Coronary artery (tissue), 2 donors: Measurements from ENCODE around the gene PIN1.

ENCODE experiments used
- DNase-seq: peaks from one replicate; pipeline ENCODE4 v3.0.0-alpha.2; 2017; ENCODE audit warnings: low spot score
- H3K27ac ChIP-seq, 2 donors: fragments of 200-600 bp; sonication (generic); one replicate each; pipeline ENCODE4 v1.5.1; 2016 to 2019
- H3K4me3 ChIP-seq: fragments of 200-600 bp; sonication (generic); 2 replicates; pipeline ENCODE4 v1.5.1; 2016; ENCODE audit warnings: mild to moderate bottlenecking, moderate library complexity
- CTCF ChIP-seq: fragments of 200-600 bp; sonication (generic); IDR thresholded peaks from one replicate; pipeline ENCODE4 v1.5.1; 2019; ENCODE audit warnings: antibody characterized with exemption

Gene PIN1

DNA sequence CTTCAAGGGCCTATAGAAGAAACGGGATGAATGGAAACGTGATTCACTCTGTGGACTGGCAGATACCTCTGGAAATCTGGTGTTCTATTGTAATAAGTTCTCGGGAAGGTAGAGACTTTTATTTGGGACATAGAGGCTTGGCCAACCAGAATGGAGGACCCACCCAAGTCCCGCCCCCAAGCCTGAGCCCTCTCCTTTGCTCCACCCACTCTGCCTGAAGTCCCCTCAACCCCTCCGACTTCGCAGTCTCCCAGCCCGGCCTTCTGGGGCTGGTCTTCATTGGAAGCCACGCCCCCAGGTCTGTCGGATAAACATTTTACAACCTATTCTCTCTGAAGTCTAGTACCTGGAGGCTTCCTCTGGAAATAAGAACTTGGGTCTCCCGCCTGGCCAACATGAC is 33.1 kb upstream of the PIN1 start:
- TF ChIP-seq CTCF: no peak
- Histone ChIP-seq H3K27ac (no peak overlapping the region), H3K4me3 (no peak overlapping the region)
- DNase-seq: no peak

GRCh38 chr19:9806803-9807202 is 28.3 kb upstream of the PIN1 start:
- Histone ChIP-seq H3K27ac (no peak overlapping the region), H3K4me3 (no peak overlapping the region)
- no peak for TF ChIP-seq CTCF
- no peak for DNase-seq

DNA sequence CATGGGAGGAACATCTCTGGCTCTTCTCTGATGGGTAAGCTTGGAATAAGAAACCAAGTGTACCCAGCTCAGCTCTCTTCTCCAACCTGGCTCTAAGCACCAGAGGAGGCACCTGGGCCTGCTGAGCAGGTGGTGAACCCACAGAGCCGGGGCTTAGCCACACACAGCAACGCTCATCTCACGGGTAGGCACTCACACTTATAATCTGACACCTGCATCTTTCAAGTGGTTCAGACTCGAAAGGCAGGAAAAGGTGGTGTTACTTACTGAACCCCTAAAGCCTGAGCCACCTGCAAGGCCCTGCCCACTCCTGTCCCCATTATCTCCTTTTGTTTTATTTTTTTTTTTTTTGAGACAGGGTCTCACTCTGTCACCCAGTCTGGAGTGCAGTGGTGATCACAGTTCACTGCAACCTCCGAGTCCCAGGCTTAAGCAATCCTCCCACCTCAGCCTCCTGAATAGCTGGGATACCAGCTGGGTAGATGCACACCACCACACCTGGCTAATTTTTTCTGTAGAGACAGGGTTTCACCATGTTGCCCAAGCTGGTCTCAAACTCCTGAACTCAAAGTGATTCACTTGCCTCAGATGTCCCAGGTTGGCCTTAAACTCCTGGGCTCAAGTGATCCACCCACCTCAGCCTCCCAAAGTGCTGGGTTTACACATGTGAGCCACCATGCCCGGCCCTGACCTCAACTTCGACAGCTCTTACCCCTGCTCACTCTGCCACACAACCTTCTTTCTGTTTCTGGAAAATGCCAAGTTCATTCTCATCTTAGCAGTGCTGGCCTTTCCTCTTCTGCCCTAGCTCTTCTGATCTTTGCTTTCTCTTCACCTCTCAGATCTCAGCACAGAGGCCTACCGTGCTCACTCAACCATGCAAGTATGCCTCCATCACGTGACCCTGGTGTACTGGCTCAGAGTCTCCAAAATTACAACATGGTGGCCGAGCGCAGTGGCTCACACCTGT is 26.0 kb upstream of the PIN1 start:
- Histone ChIP-seq H3K4me3 (no peak overlapping the region), H3K27ac (no peak overlapping the region)
- TF ChIP-seq CTCF: no peak
- no peak for DNase-seq

DNA sequence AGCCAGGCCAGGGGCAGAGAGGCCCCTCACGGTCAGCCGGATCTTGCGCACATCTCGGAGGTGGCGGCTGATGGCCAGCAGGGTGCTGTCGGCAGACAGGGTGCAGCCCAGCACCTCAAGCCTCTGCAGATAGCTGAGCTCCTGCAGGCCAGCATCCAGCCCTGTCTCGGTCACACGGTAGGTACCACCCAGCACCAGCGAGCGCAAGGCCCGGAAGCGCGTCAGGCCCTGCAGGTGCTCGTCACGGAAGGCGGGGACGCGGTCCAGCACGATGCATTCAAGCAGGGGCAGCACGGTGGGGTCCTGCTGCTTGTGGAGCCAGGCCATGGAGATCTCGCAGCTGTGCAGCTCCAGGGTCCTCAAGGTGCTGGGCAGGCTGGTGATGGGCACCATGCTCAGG is 24.0 kb upstream of the PIN1 start:
- Histone ChIP-seq H3K27ac (no peak overlapping the region), H3K4me3 (no peak overlapping the region)
- no peak for DNase-seq
- no peak for TF ChIP-seq CTCF

DNA sequence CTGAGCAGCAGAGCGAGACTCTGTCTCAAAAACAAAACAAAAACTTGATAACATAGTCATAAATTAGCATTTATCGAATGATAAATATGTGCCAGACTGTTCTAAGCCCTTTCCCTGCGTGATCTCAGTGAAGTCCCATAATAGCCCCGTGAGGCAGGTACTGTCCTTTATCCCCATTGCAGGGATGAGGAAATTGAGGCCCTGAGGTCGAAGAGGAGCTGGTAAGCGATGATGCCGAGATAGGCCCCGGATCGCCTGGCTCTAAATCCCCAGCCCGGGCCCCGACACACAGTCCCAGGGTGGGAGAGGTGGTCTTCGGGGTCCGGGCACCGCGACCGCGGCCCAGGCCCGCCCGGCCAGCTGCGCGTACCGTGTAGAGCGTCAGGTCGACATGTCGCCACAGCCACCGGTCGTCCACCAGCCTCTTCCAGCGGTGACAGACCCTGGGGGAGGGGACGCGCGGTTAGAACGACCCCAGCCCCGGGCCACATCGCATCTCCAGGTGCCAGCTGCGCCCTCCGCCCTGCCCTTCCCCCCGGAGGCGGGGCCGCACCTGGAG is 16.9 kb upstream of the PIN1 start:
- no peak for DNase-seq
- H3K27ac ChIP-seq: peak overlapping the region; percentile 88 to 99
- no peak for TF ChIP-seq CTCF
- peak overlapping the region; percentile 100 for H3K4me3 ChIP-seq

- peak within 1 kb of the TSS; percentile 88 to 99 for H3K27ac ChIP-seq
- peak; percentile 100 for DNase-seq
- TF ChIP-seq CTCF: no peak
- H3K4me3 ChIP-seq: peak within 1 kb of the TSS; percentile 100
Measured at GRCh38 chr19:9818734-9819595, 16.2 kb upstream of the PIN1 start, which contains the start of gene FBXL12. Gene FBXL12, minus strand, starts transcription at chr19:9819079. Its CDS starts 266 bp downstream, at chr19:9818813.
